ENCODE results near the gene SRSF11. TPM values are rescaled to one million over a fixed set of nuclear protein-coding genes. Genes with fewer than 3 reads are reported as not detected.

SRSF11 gene
- total RNA-seq, 2 donors from 2014 or later = 227 to 232 TPM

- Mint-ChIP-seq H3K9me3 (no peaks in the 10 kb centered on the region), H3K27ac (no peak overlapping the region), H3K27me3 (ENCODE audit: insufficient read depth) (no peaks in the 10 kb centered on the region), H3K4me1 (peaks cover 8% of the 10 kb centered on the region), H3K4me3 (no peak overlapping the region), H3K36me3 (ENCODE audit: low read depth) (peaks cover 20% of the 10 kb centered on the region)
- Histone ChIP-seq H3K36me3 (ENCODE audit: control insufficient read depth, insufficient read depth, low read length) (peaks cover 27% of the 10 kb centered on the region), H3K27ac (ENCODE audit: low read depth, low read length) (no peak overlapping the region), H3K27me3 (ENCODE audit: control insufficient read depth, insufficient read depth, low read length, poor library complexity, severe bottlenecking) (no peaks in the 10 kb centered on the region), H3K9ac (ENCODE audit: extremely low read depth, low read length, poor library complexity, severe bottlenecking) (no peak overlapping the region), H3K9me3 (ENCODE audit: control insufficient read depth, low read length) (no peaks in the 10 kb centered on the region), H3K4me3 (ENCODE audit: low read length) (no peak overlapping the region), H3K4me1 (ENCODE audit: control insufficient read depth, insufficient read depth, low read length) (no peaks in the 10 kb centered on the region)
- 94% methylated on average over 2 of the region's 2 CpGs; no CpG with 5 or more reads in 1 of the 2 experiments for WGBS, 2 experiments (ENCODE audit: insufficient coverage in 1 of 2, insufficient read length in 1 of 2)
- DNase-seq = no peak
- TF ChIP-seq CTCF (conservative IDR thresholded peaks at IDR 0.05) = no peak
Observed at GRCh38 chr1:70284366-70284765, 63.2 kb downstream of the SRSF11 start.

GRCh38 chr1:70286453-70286852 is 65.3 kb downstream of the SRSF11 start:
- 85 to 95% methylated on average over 5 of the region's 5 CpGs for WGBS, 2 experiments (ENCODE audit: insufficient coverage in 1 of 2, insufficient read length in 1 of 2)
- DNase-seq = no peak
- Mint-ChIP-seq H3K4me1 (no peaks in the 10 kb centered on the region), H3K27me3 (ENCODE audit: insufficient read depth) (no peaks in the 10 kb centered on the region), H3K9me3 (no peaks in the 10 kb centered on the region), H3K36me3 (ENCODE audit: low read depth) (peaks cover 35% of the 10 kb centered on the region), H3K4me3 (no peak overlapping the region), H3K27ac (no peak overlapping the region)
- H3K9me3 ChIP-seq (ENCODE audit: control insufficient read depth, low read length) = no peaks in the 10 kb centered on the region
- no peak overlapping the region for H3K9ac ChIP-seq (ENCODE audit: extremely low read depth, low read length, poor library complexity, severe bottlenecking)
- H3K4me1 ChIP-seq (ENCODE audit: control insufficient read depth, insufficient read depth, low read length) = no peaks in the 10 kb centered on the region
- H3K27me3 ChIP-seq (ENCODE audit: control insufficient read depth, insufficient read depth, low read length, poor library complexity, severe bottlenecking) = no peaks in the 10 kb centered on the region
- H3K4me3 ChIP-seq (ENCODE audit: low read length) = no peak overlapping the region
- no peak overlapping the region for H3K27ac ChIP-seq (ENCODE audit: low read depth, low read length)
- TF ChIP-seq CTCF (conservative IDR thresholded peaks at IDR 0.05) = peak; percentile 28
- H3K36me3 ChIP-seq (ENCODE audit: control insufficient read depth, insufficient read depth, low read length) = peaks cover 41% of the 10 kb centered on the region

DNA sequence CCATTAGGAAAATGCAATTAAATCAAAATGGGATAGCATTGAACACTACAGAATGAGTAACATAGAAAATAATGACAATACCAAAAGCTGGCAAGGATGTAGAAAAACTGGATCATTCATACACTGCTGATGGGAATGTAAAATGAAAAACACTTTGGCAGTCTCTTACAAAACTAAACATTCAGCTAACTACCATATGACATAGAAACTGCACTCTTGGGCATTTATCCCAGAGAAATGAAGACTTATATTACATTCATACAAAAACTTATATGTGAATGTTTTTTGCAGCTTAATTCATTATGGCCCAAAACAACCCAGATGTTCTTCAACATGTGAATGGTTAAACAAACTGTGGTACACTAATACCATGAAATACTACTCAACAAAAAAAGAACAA is 67.0 kb downstream of the SRSF11 start:
- Histone ChIP-seq H3K4me1 (ENCODE audit: control insufficient read depth, insufficient read depth, low read length) (no peaks in the 10 kb centered on the region), H3K9me3 (ENCODE audit: control insufficient read depth, low read length) (no peaks in the 10 kb centered on the region), H3K36me3 (ENCODE audit: control insufficient read depth, insufficient read depth, low read length) (peaks cover 46% of the 10 kb centered on the region), H3K27ac (ENCODE audit: low read depth, low read length) (no peak overlapping the region), H3K4me3 (ENCODE audit: low read length) (no peak overlapping the region), H3K9ac (ENCODE audit: extremely low read depth, low read length, poor library complexity, severe bottlenecking) (no peak overlapping the region), H3K27me3 (ENCODE audit: control insufficient read depth, insufficient read depth, low read length, poor library complexity, severe bottlenecking) (no peaks in the 10 kb centered on the region)
- Mint-ChIP-seq H3K27me3 (ENCODE audit: insufficient read depth) (no peaks in the 10 kb centered on the region), H3K4me3 (no peak overlapping the region), H3K36me3 (ENCODE audit: low read depth) (peaks cover 36% of the 10 kb centered on the region), H3K27ac (no peak overlapping the region), H3K4me1 (no peaks in the 10 kb centered on the region), H3K9me3 (no peaks in the 10 kb centered on the region)
- TF ChIP-seq CTCF (conservative IDR thresholded peaks at IDR 0.05) = no peak
- no peak for DNase-seq
